Neutrophil (primary cell): ENCODE measurements around the gene SLC2A9.

ENCODE experiments used
- H3K27ac ChIP-seq: fragments of 200-600 bp; sonication (generic); 2 replicates; pipeline ENCODE4 v1.5.1; 2016; ENCODE audit warnings: mild to moderate bottlenecking, moderate library complexity
- H3K27me3 ChIP-seq: fragments of 200-600 bp; sonication (generic); 2 replicates; pipeline ENCODE4 v1.6.0; 2016; ENCODE audit warnings: mild to moderate bottlenecking
- H3K36me3 ChIP-seq: fragments of 200-600 bp; sonication (generic); 2 replicates; pipeline ENCODE4 v1.5.1; 2017
- H3K4me1 ChIP-seq, 2 experiments: fragments of 200-600 bp in 1 of 2; sonication (generic) in 1 of 2; 1 replicate in 1 of 2; 2 replicates in 1 of 2; pipeline versions ENCODE4 v1.5.1 to v1.6.1; 2013 to 2016; ENCODE audit warnings: low read depth in 1 of 2, low read length in 1 of 2, mild to moderate bottlenecking in 1 of 2, moderate library complexity in 1 of 2; ENCODE audit not compliant: control insufficient read depth in 1 of 2, insufficient read depth in 1 of 2
- H3K4me3 ChIP-seq, 2 experiments: fragments of 200-600 bp in 1 of 2; sonication (generic) in 1 of 2; 1 replicate in 1 of 2; 2 replicates in 1 of 2; pipeline ENCODE4 v1.5.1; 2013 to 2016; ENCODE audit warnings: low read depth in 1 of 2, low read length in 1 of 2, mild to moderate bottlenecking in 1 of 2, moderate library complexity in 1 of 2
- H3K9me3 ChIP-seq: fragments of 200-600 bp; sonication (generic); 2 replicates; pipeline ENCODE4 v1.5.1; 2016
- TF ChIP-seq, protein P1 (sequence below): fragments of 200-600 bp; sonication (generic); IDR thresholded peaks from 2 replicates; pipeline ENCODE4 v1.5.1; 2016; ENCODE audit warnings: antibody characterized with exemption

SLC2A9 gene

DNA sequence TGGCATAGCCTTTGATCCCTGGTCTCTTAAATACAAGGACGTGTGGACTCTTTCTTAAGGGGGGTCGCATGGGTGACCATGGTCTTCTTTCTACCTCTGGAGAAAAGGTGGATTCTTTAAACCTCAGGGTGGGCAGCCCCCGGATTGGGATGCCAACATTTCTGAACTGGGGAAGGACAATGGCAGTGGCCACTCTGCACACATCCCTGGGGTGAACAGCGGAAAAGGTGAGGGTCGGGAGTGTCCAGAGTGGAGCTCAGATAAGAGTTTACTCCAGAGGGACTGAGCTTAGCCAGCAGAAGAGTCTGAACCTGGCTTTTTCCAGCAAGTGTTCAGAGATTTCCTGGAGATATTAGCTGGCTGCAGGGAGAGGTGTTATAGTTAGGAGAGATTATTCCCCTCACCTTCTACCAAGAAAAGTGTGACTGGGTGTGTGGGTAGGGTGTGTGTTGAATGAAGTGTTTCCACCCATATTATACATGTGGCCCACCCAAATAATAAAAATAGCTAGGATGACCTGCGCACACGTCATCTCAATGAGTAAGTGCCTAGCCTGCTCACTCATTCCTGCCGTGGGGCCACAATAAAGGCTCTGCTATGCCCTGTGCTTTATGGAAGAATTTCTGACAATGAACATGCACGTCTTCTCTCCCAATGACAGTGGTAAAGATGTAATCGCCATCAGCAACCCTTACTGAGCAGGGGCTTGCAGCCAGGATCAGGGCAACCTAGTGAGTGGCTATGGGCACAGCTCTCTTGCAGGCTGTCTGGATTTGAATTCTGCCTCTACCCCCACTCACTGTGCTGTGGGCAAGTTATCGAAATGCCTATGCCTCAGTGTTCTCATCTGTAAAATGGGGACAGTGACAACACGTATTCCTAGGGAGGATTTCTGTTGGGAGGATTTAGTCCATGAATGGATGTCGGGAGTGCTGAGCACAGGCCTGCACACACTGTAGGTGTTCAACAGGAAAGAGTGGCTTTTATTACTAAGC is 76.6 kb downstream of the SLC2A9 start:
- no peaks in the 10 kb centered on the region for H3K9me3 ChIP-seq
- no peak overlapping the region for H3K4me3 ChIP-seq
- TF ChIP-seq, protein P1, sequence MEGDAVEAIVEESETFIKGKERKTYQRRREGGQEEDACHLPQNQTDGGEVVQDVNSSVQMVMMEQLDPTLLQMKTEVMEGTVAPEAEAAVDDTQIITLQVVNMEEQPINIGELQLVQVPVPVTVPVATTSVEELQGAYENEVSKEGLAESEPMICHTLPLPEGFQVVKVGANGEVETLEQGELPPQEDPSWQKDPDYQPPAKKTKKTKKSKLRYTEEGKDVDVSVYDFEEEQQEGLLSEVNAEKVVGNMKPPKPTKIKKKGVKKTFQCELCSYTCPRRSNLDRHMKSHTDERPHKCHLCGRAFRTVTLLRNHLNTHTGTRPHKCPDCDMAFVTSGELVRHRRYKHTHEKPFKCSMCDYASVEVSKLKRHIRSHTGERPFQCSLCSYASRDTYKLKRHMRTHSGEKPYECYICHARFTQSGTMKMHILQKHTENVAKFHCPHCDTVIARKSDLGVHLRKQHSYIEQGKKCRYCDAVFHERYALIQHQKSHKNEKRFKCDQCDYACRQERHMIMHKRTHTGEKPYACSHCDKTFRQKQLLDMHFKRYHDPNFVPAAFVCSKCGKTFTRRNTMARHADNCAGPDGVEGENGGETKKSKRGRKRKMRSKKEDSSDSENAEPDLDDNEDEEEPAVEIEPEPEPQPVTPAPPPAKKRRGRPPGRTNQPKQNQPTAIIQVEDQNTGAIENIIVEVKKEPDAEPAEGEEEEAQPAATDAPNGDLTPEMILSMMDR: no peak
- no peaks in the 10 kb centered on the region for H3K36me3 ChIP-seq
- no peaks in the 10 kb centered on the region for H3K4me1 ChIP-seq
- no peak overlapping the region for H3K27ac ChIP-seq
- H3K27me3 ChIP-seq: no peaks in the 10 kb centered on the region

DNA sequence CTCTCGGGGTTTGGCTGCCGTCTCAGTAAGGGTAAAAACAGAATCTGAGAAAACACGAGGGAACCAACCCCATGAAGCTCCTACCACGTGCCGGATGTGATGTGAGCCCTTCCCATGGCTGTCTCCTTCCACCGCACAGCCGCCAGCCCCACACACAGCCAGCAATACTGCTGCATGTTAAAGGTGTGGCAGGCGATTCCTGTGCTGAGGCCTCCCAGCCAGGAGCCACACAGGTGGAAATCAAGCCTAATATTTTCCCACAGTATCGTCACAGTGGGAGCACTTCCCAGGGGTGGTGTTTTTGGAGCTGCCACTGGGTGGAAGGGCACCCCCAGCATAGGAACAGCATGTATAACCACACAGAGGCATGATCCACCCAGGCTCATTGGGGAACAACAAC is 77.5 kb downstream of the SLC2A9 start:
- Histone ChIP-seq H3K27ac (no peak overlapping the region), H3K4me3 (no peak overlapping the region), H3K36me3 (no peaks in the 10 kb centered on the region), H3K27me3 (no peaks in the 10 kb centered on the region), H3K9me3 (no peaks in the 10 kb centered on the region), H3K4me1 (no peaks in the 10 kb centered on the region)
- TF ChIP-seq, protein P1: no peak

DNA sequence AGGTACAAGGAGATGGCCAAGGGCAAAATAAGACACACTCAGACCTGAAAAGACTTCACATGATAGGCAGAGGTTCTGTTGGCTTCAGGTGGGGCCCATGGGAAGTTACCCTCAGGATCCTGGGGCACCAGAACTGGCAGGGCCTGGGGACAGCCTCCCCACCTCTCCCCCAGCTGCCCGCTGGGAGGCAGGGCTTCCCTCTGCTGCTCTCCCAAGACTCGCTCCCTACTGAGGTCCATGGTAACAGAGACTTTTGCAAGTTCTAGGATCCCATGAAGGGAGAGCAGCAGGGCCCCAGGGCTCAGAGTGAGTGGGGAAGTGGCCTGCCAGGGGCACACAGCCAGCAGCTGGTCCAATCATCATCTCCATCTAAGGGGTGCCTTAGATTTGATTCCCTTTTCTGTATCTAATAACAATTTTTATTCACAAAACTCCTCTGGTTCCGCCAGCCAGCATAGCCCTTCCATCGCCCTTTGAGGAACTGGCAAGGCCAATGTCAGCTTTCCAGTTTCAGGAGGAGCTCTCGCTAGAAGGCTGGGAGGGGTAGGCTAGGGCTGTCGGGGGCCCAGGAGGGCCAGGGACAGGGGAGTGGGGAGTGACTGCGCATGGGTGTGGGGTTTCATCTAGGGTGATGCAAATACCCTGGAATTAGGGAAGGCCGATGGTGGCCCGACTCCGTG is 78.2 kb downstream of the SLC2A9 start:
- TF ChIP-seq, protein P1: no peak
- Histone ChIP-seq H3K4me1 (no peaks in the 10 kb centered on the region), H3K4me3 (no peak overlapping the region), H3K27me3 (no peaks in the 10 kb centered on the region), H3K27ac (no peak overlapping the region), H3K9me3 (no peaks in the 10 kb centered on the region), H3K36me3 (no peaks in the 10 kb centered on the region)

DNA sequence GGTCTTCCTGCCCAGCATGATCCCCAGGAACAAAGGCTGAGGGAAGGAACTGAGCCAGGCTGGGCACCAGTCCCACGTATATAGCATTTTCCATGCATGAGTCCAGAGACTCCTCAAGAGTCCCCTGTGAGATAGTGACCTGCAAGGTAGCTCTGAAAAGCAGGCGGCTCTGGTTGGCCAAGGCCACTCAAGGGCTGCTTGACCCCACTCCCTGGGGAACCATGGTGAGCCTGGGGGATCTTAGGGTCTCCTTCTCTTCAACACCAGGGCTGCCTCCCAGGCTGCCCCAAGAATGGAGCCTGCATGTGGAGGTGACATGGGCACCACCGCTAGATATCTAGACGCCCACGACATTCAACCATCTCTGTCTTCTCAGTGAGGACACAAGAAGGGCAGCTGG is 79.2 kb downstream of the SLC2A9 start:
- Histone ChIP-seq H3K4me3 (no peak overlapping the region), H3K36me3 (no peaks in the 10 kb centered on the region), H3K27me3 (no peaks in the 10 kb centered on the region), H3K27ac (no peak overlapping the region), H3K4me1 (no peaks in the 10 kb centered on the region), H3K9me3 (no peaks in the 10 kb centered on the region)
- TF ChIP-seq, protein P1: no peak

DNA sequence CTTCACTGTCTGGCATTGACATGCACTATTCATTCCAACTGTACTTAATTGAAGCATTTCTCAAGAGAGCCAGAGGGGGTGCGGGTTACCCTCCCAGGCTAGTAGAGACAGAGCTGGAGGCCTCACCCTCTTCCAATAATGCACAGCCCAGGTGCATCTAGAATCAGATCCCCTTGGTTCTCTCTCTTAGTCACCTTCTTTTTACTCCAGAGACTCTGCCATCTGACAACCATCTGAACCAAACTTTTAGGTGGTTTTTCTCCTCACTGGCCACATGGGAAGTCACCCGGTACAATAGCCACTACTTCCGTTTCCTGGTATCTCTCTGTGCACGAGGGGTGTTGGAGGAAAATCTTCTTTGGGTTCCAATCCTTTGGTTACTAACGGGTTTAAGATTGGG is 81.3 kb downstream of the SLC2A9 start:
- no peaks in the 10 kb centered on the region for H3K36me3 ChIP-seq

More for the DNA sequence above, 81.3 kb downstream of the SLC2A9 start:
- Histone ChIP-seq H3K9me3 (no peaks in the 10 kb centered on the region), H3K27me3 (no peaks in the 10 kb centered on the region), H3K4me3 (no peak overlapping the region), H3K4me1 (no peaks in the 10 kb centered on the region), H3K27ac (no peak overlapping the region)
- TF ChIP-seq, protein P1: no peak
